Fibroblast of pulmonary artery (primary cell): Measurements from ENCODE around the gene DDX1.
A peak's percentile ranks its signal among the peaks of the same experiment; 100 is the strongest.

Experiments used
- DNase-seq: peaks from one replicate; pipeline ENCODE4 v3.0.0-alpha.2; 2010; ENCODE audit warnings: low read depth
- H3K4me3 ChIP-seq: replicated peaks from 2 replicates; pipeline ENCODE4 v1.5.1; 2011; ENCODE audit warnings: low read depth, mild to moderate bottlenecking, control low read depth, low read length, moderate library complexity
- TF ChIP-seq, protein P1 (sequence below): IDR thresholded peaks from 2 replicates; pipeline ENCODE4 v1.5.1; 2011; ENCODE audit warnings: mild to moderate bottlenecking, control low read depth, low read length, inconsistent platforms; ENCODE audit errors: missing control alignments

The DDX1 gene

DNA sequence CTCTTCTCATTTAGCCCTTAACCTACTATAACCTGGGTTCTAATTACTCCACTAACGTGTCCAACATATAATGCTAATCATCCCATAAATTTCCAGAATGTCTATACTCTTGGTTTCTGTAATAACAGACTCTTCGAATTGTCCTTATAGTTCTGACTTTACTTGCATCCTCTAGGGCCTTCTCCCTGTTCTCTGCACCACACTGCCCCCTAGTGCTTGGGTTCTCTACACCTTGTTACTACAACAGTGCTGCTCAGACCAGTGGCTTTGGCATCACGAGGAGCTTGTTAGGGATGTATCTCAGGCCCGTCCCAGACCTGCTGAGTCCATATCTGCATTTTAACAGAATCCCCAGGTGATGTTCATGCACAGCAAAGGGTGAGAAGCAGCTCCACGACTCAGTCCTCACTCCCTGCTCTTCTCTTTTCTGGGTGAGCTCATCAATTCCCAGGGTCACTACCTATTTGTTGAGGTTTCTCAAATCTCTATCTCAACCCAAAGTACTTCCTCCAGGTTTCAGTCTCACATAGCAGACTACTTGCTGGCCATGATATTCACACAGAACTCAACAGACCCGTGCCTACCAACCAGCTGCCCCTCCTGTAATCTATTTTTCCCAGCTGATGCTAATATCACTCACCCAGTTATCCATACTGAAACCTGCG lies 14.5 kb upstream of the DDX1 start:
- no peak overlapping the region for H3K4me3 ChIP-seq
- DNase-seq, result peak; percentile 89
- TF ChIP-seq, protein P1, sequence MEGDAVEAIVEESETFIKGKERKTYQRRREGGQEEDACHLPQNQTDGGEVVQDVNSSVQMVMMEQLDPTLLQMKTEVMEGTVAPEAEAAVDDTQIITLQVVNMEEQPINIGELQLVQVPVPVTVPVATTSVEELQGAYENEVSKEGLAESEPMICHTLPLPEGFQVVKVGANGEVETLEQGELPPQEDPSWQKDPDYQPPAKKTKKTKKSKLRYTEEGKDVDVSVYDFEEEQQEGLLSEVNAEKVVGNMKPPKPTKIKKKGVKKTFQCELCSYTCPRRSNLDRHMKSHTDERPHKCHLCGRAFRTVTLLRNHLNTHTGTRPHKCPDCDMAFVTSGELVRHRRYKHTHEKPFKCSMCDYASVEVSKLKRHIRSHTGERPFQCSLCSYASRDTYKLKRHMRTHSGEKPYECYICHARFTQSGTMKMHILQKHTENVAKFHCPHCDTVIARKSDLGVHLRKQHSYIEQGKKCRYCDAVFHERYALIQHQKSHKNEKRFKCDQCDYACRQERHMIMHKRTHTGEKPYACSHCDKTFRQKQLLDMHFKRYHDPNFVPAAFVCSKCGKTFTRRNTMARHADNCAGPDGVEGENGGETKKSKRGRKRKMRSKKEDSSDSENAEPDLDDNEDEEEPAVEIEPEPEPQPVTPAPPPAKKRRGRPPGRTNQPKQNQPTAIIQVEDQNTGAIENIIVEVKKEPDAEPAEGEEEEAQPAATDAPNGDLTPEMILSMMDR, result peak; percentile 97

DNA sequence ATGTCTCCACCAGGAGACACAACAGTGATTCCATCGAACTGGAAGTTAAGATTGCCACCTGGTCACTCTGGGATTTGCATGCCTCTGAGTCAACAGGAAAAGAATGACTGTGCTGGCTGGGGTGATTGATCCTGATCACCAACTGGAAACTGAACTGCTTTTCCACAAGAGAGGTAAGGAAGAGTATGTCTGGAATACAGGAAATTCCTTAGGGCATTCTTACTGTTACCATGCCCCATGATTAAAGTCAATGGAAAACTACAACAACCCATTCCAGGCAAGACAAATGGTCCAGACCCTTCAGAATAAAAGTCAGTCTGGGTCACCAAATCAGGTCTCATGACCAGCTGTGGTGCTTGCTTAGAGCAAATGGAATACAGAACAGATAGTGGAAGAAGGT lies 12.0 kb upstream of the DDX1 start:
- DNase-seq, result no peak
- no peak overlapping the region for H3K4me3 ChIP-seq
- TF ChIP-seq, protein P1, result no peak

DNA sequence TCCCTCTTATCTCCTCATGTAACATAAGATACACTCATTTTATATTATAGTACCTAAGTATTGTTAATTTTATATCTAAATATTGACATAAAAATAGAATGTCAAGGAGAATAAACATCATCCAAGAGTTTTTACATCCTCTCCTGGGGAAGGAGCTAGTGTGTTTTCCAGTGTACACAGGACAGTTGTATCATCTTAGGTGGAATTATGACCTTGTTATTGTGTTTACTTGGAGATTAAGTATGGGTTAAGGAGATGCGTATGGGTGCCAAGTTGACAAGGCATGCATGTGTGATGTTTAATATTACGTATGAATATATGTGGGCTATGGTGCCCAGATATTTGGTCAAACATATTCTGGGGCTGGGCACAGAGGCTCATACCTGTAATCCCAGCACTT lies 11.2 kb upstream of the DDX1 start:
- DNase-seq, result no peak
- no peak overlapping the region for H3K4me3 ChIP-seq
- TF ChIP-seq, protein P1, result no peak

DNA sequence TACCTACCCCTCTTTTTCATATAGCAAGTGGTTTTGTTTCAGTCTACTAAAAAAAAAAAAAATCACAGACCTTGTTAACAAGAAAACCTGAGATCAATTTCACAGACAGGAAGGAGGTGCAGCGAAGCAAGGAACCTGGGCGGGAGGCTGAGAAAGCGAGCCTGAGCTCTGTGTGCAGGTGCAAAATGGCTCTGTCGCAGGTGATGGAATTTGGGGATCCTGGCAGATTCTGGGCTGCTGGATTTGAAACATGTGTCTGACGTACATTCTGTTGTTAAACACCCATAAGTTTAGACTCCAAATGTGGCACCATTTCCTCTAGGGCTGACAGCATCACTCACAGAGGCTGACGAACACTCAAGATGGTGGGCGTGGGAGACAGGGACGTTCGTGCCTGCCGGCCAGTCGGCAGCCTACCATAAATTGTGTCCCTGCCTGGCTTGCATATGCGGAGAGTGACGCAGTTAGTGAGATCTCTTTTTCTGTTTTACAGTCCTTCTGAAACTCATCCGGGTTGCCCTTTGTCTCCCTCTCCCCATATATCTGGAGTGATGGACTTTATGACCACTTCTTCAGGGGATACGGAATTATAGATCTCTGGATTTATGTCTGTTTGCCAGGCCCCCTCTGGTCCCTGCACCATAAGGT lies 8.8 kb upstream of the DDX1 start:
- TF ChIP-seq, protein P1, result no peak
- H3K4me3 ChIP-seq, result no peak overlapping the region
- no peak for DNase-seq

DNA sequence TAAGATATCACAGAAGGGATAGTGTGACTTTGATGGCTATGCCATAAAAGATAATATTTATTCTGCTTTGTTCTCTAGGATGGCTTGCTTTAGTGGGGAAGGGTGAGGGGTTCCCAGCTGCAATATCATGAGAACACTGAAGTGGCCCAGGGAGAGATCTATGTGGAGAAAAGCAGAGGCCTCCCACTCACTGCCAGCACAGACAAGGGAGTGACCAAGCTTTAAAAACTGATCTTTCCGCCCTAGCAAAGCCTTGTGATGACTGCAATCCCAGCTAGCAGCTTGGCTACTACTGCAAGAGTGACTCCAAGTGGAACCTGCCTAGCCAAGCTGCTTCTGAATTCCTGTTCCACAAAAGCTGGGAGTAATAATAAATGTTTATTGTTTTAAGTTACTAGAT lies 7.8 kb upstream of the DDX1 start:
- no peak overlapping the region for H3K4me3 ChIP-seq
- DNase-seq, result no peak
- TF ChIP-seq, protein P1, result no peak

DNA sequence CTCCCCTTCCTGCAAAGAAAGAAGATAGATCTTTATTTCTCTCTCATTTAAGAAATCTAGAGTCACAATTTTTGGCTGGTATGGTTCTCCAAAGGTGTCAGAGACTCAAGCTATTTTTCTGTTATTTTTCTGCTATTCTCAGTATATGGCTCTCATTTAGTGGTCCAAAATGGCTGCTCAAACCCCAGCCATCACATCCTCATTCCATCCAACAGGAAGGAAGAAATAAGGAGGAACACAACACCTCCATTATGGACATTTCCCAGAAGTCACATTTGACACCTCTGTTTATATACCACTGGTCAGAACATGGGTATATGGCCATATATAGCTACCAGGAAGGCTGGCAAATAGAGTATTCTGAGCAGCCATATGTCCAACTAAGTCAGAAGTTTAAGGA lies 7.4 kb upstream of the DDX1 start:
- TF ChIP-seq, protein P1, result no peak
- no peak for DNase-seq
- H3K4me3 ChIP-seq, result no peak overlapping the region
